Measurements from ENCODE around the gene IGSF6.
"Not testable (repeated sequence)": the region's sequence is repeated elsewhere in the genome, so short reads cannot be mapped to it uniquely, and the experiment has no call there.

GRCh38 chr16:21629616-21630539 lies 22.5 kb downstream of the IGSF6 start:
- not testable (repeated sequence) for TF ChIP-seq POLR2AphosphoS5 (IDR thresholded peaks at IDR 0.05; ENCODE audit: borderline replicate concordance, low read depth, low read length); EZH2 (IDR thresholded peaks at IDR 0.05); FOXP2 (optimal IDR thresholded peaks at IDR 0.05; ENCODE audit: control extremely low read depth, extremely low read length, insufficient read depth)
